GM19035 (cell line): ENCODE measurements around the gene KLF1.
"Not testable (repeated sequence)": the region's sequence is repeated elsewhere in the genome, so short reads cannot be mapped to it uniquely, and the experiment has no call there.

Source experiments
- ATAC-seq: cut with Tn5 transposase; IDR thresholded peaks from one replicate; pipeline ENCODE4 v1.9.1; 2021; ENCODE audit not compliant: unreplicated experiment

KLF1 gene

DNA sequence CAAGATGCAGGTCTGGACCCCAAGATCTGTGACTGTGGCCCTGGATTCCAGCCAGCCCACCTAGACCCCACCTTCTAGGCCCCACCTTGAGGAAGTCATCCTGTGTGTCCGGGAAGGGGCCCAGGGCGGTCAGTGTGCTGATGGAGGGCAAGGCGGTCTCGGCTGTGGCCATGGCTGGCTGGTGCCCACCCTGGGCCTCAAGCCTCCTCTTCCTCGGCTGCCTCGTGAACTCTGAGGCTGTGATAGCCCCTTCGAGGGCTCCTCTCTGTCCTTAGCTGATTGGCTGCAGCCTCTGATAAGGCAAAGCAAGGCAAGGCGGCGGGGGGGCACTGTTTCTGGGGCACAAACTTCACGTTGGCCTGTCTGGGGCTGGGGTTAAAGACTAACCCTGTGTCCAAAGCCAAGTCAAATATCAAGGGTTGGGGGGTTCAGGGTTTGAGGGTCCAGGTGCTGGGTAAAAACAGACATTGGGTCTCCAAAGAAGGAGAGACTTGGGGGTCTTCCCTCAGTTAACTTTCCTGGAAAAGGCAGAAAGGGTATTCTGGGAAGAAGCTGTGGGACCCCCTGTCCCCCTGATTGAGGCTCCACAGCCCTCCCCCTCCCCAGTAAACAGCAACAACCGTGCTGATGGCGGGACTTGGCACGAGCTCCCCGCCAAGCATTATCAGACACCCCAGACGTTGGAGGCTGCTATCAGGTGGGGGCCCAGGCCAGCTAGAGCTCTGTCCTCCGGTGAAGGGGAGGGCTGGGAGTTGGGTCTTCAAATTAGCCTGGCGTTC is at the start of gene KLF1:
TSS of gene KLF1 (minus strand) at position 233 of the 779 bp plus-strand sequence. CDS start at position 172, 61 bp downstream.
- ATAC-seq, result no peak

DNA sequence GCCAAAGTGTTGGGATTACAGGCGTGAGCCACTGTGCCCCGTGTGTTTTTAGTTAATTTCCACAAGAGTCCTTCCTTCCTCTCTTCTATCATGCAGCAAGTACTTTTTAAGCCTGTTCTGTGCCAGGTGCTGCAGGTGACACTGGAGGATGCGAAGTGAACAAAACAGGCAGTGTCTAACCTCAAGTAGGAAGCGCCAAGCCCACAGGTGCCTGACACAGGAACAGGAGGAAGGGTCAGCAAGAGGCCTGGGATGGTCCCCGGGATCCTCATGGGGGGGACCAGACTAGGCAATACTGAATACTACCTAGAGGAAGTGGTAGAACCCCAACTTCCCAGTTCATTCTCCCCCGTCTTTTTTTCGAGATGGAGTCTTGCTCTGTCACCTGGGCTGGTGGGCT is 49.6 kb upstream of the KLF1 start:
- no peak for ATAC-seq

DNA sequence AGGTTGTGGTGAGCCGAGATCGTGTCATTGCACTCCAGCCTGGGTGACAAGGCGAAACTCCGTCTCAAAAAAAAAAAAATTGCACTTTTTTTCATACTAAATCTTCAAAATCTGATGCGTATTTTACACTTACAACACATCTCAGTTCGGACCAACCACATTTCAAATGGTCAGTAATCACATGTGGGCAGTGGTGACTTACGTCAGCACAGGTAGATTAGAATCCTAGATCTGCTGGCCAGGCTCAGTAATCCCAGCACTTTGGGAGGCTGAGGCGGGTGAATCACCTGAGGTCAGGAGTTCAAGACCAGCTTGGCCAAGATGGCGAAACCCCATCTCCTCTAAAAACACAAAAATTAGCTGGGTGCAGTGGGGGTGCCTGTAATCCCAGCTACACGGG is 48.1 kb upstream of the KLF1 start:
- no peak for ATAC-seq

DNA sequence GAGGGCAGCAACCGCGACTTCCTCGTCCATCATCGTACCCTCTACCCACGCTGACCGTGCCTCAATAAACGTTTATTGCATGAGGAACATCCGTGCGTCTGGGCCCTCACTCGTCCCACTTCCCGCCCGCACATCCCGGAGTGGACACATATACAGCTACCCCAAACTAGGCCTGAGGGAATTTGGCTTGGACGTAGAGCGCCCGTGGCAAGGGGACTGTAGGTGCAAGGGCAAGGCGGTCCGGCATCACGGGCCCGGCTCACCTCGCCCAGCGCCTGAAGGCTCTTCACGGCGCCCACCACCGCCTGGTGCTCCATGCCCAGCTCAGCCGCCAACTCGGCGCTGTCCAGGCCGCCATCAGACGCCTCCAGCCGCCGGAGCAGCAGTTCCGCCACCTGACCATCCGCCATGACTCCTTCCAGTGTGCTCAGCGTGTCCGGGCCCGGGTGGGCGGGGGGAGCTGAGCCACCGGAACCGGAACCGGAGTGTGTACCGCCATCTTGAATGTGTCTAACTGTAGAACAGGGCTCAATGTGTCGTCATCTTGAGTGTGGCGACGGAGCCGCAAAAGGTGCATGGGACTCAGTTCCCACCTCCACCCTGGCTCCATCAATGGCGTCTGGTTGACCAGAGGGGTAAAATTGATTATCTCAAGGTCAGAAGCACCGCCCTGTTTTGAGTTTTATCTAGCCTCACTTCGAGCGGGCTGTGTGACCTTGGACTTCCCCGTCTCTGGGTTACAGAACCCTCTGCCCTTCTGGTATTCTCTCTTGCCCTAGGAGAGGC is 46.5 kb upstream of the KLF1 start, which contains the start of gene FARSA:
TSS of gene FARSA (minus strand) at position 425 of the 786 bp plus-strand sequence. CDS start at position 410, 15 bp downstream.
- peak; percentile 55 for ATAC-seq

DNA sequence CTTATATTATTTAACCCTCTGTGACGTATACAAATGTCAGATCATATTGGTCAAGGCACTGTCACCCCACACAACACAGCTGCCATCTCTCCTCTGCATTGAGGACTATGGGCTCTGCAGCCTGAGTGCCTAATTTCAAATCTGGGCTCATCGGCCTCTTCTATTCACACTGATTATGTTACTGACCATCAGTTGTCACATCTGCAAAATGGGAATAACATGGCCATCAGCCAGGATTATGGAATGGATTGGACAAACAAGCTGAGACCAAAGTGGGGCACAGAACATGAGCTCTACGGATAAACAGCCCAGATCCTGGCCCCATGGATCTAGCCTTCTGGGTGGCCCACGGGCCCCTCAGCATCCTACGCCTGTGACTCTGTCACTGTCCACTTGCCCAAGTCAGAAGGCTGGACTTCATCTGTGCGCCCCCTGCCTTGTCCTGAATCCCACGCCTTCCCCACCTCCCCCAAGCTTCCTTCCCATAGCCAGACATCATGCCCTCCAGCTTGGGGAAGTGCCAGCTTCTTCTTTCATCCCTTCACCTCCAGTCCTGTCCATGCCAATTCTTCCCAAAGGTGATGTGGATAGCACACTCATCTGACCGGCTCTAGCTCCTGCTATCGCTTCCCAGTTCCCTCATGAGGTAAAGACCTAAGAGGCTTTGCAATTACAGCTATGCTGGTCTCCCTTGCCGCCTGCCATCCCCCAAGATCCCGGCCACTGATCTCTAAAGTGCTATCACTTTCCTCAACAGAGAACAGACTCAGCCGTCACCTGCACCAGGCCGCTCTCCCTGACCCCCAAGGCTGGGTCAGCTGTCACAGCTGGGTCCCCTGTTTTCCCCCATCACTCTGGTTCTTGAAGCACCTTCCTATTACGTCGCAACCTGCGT is 45.6 kb upstream of the KLF1 start:
- no peak for ATAC-seq

DNA sequence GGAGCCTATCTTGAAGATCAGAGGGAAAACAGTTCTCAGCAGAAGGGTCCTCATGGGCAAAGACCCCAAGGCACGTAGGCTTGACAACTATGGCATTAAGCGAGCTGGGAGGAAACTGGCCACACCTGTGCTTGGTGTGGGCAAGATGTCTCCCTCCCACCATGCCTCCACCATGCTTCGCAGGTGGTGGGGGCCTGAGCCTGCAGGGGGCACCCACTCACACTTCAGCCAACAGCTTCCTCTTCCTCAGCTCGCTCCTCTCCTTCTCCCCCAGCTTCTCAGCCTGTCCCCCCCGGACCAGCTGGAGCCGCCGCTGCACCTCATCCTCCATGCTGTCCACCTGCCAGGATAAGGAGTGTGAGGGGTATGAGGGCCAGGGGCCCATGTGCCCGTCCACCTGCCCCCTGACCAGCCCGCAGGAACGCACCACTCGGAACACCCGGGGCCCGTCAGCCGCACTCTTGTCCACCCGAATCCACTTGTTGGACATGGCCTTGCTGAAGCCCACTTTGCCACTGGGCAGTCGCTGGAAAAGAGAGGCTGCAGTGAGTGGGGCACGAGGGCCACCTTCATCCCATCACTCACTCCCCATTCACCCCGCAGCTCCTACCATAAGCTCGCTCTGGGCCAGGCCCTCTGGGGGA is 43.1 kb upstream of the KLF1 start:
- ATAC-seq, result no peak

DNA sequence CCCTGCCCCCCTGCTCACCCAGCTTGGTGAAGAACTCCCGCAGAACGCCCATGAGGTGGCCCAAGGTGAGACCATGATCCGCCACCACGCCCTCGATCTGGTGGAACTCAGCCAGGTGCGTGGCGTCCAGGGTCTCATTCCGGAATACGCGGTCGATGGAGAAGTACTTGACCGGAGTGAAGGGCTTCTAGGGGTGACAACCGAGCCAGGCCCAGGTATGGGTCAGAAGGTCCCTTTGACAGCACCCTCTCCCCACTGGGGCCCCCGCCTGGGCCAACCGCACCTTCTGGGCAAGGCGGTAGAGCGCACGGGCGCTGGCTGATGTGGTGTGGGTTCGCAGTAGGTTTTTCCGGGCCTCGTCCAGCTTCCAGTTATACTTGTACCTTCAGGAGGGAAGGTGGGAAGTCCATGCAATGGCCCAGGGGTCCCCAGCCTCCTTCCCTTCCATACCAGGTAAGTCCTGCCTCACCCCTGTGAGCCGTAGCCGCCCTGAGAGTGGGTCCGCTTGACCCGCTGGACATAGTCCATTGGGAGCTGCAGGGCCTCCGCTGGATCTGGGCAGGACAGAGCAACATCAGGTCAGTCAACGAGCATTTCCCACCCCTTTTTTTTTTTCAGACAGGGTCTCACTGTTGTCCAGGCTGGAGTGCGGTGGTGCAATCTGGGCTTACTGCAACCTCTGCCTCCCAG is 37.8 kb upstream of the KLF1 start:
- no peak for ATAC-seq

DNA sequence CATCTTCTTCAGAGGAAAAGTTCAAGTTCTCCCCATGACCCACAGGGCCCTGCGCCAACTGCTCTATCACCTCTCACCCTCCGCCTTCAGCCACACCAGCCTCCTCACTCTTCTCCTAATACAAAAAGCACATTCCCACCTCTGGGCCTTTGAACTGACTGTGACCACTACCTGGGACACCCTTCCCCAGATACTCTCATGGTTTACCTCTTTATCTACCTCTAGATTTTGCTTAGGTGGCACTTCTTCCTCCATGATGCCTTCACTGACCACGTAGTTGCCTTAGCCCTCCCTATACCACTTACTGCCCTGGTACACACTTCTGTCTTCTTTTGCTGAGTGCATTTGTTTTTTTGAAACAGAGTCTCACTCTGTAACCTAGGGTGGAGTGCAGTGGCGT is 36.0 kb upstream of the KLF1 start:
- ATAC-seq, result no peak

DNA sequence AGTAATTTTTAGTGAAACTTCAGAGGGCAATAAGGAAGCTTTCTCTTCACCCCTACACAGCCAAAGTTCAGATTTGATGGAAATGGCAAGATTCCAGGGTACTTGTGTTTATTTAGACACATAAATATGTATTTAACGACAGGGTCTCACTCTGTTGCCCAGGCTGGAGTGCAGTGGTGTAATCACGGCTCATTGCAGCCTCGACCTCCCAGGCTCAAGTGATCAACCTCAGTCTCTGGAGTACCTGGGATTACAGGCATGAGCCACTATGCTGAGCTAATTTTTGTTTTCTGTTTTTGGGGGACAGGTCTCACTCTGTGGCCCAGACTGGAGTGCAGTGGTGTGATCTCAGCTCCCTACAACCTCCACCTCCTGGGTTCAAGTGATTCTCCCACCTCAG is 34.0 kb upstream of the KLF1 start:
- no peak for ATAC-seq

DNA sequence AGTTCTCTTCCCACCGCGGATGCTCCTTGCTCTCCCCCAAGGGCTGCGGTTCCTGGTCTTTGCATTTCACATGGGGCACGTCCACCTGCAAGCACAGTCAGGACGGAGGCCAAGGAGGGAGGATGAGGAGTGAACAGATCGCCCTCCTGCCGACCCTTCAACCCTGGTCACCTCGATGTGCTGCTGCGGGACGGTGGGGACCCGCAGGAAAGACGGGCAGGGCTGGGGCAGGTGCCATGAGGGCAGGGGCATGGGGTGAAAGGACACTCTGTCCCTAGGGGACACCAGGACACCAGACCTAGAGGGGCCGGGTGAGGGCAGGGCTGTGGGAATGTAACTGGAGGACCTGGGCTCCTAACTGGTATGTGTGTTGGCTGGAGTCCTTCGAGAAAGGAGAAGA is 31.3 kb upstream of the KLF1 start:
- no peak for ATAC-seq

DNA sequence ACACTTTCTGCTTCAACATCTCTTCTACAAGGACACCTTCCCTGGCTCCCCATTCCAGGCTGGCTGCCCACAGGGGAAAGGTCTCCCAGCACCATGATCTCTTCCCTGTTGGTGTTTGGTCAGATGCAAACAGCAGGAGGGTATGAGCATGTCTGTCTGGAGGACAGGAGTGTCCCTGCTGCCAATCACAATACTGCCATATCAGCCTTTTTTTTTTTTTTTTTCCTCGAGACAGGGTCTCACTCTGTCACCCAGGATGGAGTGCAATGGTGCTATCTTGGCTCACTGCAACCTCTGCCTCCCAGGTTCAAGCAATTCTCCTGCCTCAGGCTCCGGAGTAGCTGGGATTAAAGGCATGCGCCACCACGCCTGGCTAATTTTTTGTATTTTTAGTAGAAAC is 28.9 kb upstream of the KLF1 start:
- not testable (repeated sequence) for ATAC-seq

DNA sequence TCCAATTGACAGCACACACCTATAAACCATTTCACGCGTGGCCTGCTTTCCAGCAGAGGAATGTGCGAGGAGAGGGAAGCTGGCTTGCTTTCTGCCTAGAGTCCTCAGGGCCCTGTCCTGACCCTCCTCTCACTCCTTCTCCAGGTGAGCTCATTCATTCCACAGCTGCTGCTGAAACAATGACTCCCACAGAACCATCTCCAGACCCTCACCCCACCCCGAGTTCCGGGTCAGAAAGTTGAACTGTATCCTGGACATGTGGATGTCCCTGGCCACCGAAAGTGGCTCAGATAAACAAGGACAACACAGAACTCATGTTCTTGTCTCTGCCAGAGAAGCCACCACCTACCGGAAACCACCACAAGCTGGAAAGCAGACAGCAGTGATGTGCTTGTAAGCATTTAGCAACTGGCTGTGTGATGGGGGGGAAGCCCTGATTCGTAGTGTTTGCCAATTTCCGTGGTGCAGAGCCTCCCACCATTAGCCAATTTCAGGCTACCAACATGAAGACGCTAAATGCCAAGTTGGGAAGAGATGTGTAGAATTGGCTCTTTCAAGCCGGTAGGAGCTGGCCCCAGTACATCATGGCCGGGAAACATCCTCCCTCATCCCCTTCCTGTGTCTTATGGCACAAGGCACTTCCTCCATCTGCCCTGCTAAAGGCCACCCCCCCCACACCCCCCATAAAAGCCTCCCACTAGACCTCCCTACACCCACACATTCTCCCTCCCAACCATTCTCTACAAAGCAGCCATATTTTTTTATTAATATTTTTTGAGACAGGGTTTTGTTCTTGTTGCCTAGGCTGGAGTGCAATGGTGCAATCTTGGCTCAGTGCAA is 27.1 kb upstream of the KLF1 start:
- ATAC-seq, result no peak

DNA sequence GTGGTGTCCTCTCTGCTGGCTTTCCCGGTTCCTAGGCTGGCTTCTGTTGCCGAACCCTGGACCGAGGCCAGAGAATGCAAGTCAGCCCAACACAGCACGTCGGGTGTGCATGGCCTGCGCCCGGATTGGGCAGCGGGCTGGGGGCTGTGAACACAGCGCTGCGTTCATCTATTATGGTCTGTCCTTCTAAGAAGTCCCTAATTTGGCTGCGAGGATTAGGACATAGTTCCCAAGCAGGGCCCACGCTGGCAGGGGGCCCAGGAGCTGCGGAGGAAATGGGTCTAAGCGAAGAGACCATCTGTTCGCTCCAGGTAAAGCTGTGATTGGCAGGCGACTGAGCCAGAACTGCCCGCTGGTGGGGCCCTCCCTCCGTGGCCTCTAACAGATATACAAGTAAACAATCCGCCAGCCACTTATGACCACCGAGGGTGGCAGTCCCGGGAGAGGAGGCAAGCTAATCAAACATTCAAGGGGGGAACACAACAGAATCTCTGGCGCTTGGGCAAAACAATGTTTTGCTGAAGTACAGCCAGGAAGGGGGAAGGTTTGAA is 26.1 kb upstream of the KLF1 start:
- no peak for ATAC-seq

DNA sequence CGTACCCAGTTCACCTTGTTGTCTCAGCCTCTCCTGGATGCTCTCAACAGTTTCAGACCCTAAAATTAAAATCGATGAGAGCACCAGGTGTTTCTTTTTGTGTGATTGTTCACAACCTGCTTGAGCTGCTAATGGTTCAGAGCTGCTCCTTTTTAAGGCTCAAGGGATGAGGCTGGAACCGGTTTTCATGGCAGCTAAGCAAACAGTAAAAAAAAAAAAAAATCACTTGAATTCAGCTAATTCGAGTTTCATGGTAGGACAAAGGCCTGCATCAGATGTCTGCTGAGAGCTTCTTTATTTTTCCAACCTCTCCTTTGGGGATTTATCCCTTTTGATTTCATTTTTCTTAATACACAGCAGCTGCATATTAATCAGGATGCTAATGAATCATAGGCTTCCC is 25.6 kb upstream of the KLF1 start:
- no peak for ATAC-seq

DNA sequence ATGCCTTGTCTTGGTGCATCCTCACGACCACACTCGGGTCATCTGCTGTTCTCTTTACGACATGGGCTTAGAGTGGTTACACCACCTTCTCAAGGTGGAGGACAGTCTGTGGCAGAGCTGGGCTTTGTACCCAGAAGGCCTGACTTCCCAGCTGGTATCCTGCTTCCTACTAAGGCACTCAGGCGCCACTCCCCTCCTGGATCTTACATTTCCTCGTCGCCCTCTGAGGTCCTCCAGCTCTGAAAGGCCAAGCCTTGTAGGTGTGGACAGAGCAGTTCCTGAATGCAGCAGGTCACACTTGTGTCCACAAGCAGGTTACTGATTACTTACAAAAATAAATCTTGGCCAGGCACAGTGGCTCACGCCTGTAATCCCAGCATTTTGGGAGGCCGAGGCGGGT is 20.2 kb upstream of the KLF1 start:
- no peak for ATAC-seq

DNA sequence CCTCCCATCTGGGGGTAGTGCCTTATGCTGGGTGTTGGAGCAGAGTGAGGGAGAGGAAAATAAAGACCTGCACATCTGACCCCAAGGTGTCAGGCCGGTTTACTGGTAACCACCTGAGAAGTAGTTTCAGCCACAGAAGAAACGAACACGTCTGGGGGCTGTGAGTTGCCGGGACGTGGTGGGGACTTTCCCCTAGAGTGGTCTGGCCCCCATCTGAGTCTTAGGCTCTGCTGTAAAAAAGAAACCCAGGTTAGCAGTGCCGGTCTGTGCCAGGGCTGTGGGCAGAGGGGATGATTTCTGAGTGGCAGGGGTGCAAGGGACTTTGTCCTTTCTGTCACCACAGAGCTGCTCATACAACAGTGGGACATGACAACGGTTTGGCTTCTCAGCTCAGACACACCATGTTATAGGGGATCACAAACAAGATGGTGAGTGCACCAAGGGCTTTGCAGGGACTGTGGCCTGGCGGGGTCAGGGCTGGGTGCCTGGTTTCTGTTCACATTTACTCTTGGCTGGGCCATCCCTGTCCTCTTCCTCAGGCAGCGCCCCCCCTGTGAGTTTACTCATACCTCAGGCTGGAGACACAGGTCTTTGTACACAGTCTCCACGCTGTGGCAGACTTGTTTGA is 13.0 kb upstream of the KLF1 start:
- peak; percentile 77 for ATAC-seq

DNA sequence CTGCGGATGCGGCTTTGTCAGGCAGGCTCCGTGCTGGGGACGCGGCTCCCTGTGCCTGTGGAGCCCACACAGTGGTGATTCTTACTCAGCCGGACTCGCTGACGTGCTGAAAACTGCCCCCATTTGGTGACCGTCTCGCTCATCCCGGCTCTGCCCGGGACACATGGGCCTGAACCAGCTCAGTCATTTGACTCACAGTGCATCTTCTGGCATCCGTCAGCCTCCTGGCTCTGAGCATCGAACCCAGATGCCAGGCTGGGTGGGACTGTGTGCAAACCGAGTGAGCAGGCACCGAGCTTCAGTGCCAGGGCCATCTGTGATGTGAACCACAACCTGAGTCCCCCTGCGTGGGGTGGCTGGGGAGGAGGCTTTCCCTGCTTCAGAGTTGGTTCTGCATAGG is 9.5 kb upstream of the KLF1 start:
- ATAC-seq, result no peak

DNA sequence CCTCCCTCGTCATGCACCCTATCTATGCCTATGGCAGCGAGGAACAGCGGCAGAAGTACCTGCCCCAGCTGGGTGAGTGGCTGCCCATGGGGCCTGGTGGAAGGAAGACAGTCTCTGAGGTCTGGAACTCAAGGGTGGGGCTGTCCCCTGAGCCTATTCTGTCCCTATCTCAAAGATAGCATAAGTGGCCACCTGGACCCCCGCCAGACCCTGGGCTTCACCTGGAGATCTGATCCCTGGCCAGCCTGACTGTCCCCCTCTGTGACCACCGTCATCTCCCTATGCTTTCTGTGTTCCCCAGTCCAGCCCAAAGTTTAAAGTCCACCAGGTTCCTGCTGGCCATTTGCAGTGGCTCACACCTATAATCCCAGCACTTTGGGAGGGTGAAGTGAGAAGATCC is 6.6 kb upstream of the KLF1 start:
- ATAC-seq, result no peak
